GM11168 (cell line): Measurements from ENCODE around the gene KBTBD3.

Experiments
- in situ Hi-C: fragments of 300-500 bp; cut with MboI; formaldehyde crosslinking; loops from one replicate; pipeline ENCODE4 v1.12.0; 2022; ENCODE audit warnings: low sequenced_read_pairs; ENCODE audit not compliant: unreplicated experiment

The KBTBD3 gene, protein sequence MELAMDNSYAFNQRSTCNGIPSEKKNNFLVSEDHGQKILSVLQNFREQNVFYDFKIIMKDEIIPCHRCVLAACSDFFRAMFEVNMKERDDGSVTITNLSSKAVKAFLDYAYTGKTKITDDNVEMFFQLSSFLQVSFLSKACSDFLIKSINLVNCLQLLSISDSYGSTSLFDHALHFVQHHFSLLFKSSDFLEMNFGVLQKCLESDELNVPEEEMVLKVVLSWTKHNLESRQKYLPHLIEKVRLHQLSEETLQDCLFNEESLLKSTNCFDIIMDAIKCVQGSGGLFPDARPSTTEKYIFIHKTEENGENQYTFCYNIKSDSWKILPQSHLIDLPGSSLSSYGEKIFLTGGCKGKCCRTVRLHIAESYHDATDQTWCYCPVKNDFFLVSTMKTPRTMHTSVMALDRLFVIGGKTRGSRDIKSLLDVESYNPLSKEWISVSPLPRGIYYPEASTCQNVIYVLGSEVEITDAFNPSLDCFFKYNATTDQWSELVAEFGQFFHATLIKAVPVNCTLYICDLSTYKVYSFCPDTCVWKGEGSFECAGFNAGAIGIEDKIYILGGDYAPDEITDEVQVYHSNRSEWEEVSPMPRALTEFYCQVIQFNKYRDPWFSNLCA

DNA sequence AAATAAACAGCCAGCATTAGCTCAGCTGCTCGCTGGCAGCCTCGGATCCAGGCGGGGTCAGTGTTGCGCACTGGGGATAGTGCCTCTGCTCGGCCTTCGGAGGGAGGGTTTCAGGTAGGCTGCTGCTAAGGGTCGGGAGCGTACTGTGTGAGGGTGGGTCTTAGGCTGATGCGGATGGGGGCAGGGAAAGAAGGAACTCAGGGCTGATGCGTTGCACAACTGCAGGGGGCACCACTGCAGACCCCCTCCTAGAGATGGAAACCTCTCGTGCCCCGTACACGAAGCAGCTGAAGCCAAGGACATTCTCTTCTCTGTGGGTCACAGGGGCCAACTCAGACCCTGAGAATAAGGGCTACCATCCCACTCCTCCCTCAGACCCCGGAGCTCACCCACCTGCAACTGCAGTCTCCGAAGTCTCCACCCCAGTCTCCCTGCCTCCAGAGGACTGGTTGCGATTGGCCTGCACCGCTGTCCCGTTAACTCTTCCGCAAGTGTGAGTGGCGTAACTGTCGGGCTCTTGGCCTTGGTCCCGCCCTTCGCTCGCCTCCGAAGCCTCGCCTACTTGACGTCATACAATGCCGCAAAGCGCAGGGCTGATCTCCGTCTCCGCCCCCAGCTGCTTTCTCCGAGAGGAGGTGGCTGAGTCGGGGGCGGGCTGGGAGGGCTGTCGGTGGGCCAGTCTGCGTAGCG lies at the start of gene KBTBD3:
TSS of gene KBTBD3 (minus strand) at position 429 of the 690 bp plus-strand sequence. CDS start 18,250 bp downstream, outside the sequence.
- in situ Hi-C loops, result no loop called here

DNA sequence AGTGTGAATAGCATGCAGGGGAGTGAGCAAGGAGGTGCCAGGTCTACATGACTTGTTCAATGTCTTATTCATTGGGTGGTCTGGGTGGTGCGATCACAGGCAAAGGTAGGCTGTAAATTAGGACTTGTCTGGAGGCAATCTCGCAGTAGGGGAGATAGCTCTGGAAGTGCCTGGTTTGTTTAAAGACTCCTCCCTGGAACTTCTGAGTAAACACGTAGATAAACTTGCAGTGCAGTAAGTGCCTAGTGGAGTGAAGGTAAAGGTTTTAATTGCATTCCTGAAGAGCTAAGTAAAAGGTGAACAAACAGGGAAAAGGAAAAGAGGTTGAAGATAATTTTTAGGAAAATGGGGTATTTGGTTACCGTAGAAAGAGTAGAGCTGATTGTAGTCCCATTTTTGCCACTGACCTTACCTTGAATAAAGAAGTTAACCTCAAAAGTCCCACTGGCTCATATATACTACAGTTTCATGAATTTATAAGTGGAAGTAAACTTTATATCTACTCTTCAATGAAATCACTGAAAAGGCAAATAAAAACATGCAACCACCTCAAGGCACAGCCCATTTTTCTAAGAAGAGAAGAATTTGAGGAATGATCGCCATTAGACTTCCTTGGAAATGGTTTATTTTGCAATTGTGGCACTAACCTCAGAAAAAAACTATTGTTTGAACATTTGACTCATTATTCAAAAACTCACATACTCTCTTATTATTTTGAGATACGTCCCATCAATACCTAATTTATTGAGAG lies 44.6 kb upstream of the KBTBD3 start:
- in situ Hi-C loops, result no loop called here

DNA sequence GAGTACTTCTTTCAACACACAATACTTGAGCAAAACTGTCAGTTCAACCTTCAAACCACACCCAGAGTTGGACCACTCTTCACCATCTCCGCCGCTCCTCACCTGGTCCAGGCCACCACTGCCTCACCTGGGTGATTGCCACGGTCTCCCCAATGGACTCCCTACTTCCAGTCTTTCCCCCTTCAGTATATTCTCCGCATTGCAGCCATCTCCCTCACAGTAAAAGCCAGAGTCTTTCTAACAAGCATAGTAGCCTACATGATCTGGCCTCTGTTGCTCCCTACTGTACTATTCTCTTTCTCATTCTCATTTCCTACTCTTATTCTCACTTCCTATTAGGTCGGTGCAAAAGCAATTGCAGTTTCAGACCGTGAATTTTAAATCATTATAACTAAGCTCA lies 28.8 kb upstream of the KBTBD3 start:
- in situ Hi-C loops, result no loop called here

DNA sequence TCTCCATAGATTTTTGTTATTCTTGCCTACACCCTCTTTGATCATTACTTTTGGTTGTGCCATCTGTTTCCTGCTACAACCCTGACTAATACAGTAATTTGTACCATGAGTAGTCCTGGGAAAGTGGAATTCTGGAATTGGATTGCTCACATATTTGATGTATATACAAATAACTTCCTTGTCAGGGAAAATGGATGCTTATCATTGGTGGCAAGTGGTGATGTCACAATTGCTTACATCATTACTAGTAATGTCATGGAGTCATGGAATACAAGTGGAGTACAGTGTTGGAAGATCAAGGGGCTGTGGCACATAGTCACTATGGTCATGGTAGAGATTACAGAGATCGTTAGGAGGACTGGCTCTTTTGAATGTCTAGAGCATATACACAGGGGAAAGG lies 24.7 kb upstream of the KBTBD3 start:
- in situ Hi-C loops, result no loop called here

DNA sequence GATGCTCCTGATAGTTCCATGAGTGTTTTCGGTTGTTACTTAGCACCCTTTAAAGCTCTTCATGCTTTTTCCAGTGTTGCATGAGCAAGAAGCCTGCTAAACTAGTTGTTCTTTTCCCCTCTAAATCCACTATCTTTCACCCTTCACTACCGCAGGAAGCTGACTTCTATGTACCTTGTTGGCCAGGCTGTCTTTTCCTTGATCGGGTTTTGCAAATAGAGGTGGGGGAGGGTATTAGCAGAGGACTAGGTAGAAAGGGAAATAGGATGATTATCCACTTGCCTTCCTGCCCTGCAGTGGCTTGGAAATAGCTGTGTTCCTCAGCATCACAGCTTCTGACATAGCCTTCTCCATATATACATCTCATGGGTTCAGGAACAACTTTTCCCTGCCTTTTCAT lies 24.2 kb upstream of the KBTBD3 start:
- in situ Hi-C loops, result no loop called here

DNA sequence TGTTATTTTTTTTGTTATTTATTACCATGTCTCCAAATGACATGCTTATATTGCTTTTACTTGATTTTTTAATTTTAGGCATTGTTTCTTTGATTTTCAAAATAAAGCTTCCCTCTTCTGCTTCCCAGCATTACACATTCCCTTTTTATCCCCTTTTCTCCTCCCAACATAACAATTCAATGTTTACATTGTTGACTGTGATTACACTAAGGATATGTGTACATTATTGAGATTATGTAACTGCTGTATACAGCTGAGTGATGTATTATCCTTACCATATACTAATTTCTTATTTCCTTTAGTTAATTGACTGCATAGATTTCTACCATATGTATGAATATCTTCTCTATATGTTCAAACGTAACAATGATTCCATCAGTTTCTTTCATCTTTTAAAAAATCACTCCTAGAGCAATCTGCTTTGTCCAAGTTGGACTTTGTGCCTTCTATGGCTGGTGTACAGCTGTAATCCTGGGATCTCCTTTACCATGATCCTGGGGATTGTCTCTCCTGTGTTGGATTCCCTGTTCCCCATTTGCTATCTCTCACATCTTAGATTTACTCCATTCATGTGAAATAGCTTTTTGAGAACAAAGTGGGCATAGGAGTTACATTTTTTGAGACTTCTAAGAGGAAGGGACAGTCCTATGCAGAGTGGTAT lies 21.9 kb upstream of the KBTBD3 start:
- in situ Hi-C loops, result no loop called here

DNA sequence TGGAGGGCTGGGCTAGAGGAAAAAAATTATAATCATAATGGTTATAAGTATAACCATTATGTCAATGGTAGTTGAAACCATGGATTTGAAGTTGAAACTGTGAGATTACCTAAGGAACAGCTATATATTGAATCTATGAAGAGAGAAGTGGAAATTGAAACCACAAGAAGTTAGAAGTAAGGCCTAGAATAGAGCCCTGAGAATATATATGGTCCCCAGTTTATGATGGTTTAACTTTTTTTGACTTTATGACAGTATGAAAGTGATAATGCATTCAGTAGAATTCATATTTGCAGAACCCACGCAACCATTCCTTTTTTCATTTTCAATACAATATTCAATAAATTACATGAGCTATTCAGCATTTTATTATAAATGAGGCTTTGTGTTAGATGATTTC lies 15.3 kb upstream of the KBTBD3 start:
- in situ Hi-C loops, result no loop called here

DNA sequence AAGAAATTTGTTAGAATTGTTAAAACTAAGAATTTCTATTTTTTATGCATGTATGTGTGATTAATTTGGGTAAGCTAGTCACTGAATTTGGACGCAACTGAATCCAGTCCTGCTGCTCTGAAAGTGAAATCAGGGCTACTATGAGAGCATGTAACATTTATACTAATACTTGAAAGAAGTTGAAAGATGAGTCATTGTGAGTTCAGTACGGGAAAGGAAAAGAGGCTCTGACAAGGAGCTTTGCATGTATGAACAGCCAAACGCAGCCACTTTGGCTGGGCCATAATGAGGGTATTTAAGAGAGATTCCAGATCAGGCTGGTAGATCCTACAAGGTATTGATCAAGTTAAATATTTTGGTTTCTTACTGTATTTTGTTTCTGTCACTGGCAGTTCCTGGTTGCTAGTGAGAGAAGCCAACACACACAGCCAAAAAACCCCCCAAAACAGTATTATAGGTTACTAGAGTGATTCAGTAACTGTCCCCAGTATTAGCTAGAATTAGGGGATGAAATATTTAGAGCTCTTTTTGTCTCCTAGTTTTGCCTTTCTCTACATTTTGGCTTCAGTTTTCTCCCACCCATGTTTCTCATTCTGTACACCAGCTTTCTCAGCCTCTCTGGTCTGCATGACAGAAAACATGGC lies 14.5 kb upstream of the KBTBD3 start:
- in situ Hi-C loops, result no loop called here

DNA sequence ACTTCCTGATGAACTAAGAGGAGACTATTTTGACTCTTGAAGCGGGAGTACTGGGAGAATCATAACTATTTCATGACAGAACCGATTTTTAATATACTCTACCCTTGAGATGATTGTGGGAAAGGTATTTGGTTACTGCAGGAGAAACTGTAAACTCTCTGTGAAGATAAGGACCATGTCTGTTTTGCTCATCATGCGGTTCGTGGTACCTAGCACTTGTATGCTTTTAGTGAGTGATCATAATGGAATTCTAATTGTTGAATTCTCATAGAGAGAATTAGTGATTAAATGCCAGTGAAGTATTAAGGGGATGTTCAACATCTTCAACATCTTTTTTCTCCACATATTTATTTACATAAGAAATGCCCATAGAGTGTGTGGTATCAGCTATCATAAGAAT lies 11.7 kb upstream of the KBTBD3 start:
- in situ Hi-C loops, result no loop called here

DNA sequence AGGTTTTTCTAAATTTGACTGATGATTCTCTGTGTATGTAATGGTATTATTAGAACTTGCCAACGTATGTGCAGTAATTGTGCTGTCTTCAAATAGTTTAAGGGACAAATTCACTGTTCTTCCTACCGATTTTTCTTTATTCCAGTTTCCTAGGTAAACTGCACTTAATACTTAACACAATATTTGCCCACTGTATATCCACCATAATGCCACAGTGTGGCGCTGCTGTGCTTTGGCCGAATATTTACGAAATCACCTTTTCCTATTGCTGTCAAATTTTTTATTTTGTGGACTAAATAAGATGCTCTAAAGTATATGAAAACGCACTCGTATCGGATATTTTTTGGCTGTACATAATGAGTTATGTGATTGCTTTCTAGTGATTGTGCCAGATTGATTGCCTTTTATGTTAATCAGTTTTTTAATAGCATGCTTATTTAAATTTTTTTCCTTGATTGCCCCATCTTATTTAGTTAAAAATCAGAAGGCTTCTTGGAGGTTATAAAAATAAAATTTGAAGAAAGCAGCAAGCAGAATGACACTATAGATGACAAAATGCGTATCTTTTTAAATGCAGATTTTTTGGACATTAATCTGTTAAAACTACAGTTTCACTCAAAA lies 10.8 kb upstream of the KBTBD3 start:
- in situ Hi-C loops, result no loop called here

DNA sequence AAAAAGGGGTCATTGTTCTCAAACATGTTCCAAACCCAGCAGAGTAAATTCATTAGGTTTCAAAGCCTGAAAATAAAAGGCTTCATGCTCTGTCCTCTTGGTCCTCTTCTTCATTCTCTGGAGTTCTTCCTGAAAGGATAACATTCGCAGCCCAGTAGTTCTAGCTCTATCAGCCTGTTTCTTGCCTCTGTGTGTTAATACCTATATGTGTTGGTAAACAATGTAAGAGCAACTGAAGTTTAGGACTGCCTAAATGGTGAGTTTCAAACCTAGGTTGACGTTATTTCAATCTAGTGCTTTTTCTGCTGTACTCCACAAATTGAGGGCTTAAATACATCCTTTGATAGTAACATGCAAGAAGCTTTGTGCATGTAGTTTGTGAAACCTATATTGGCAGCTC lies 9.7 kb upstream of the KBTBD3 start:
- in situ Hi-C loops, result no loop called here

DNA sequence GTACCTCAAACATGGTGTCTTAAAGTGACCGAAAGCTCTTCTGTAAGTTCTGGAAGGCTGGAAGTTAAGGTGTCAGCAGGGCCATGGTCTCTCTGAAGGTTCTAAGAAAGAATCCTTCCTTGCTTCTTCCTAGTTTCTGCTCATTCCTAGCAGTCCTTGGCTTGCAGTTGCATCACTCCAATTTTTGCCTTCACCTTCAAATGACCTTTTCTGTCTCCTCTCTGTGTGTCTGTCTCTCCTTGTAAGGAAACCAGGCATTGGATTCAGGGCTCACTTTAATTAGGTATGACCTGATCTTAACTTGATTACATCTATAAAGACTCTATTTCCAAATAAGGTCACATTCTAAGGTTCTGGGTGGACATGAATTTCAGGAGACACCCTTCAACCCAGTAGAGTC lies 9.0 kb upstream of the KBTBD3 start:
- in situ Hi-C loops, result no loop called here

DNA sequence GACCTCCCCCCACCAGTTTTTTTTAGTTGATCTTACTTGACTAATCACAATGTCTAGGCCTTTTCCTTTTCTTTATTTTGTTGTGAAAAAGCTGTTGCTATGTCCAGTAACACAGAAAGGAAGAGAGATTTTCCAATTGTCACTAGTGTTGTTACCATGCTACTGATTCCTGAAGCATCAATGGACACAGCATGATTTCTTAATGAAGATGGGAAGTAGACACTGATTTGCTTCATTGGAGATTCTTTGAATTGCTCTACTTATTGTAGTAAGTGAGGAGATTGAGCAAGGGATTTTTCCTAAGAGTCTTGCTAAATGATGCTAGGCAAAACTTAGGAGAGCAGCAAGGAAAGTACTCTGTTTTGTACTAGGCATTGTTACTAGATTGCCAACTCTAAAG lies 4.9 kb upstream of the KBTBD3 start:
- in situ Hi-C loops, result no loop called here

DNA sequence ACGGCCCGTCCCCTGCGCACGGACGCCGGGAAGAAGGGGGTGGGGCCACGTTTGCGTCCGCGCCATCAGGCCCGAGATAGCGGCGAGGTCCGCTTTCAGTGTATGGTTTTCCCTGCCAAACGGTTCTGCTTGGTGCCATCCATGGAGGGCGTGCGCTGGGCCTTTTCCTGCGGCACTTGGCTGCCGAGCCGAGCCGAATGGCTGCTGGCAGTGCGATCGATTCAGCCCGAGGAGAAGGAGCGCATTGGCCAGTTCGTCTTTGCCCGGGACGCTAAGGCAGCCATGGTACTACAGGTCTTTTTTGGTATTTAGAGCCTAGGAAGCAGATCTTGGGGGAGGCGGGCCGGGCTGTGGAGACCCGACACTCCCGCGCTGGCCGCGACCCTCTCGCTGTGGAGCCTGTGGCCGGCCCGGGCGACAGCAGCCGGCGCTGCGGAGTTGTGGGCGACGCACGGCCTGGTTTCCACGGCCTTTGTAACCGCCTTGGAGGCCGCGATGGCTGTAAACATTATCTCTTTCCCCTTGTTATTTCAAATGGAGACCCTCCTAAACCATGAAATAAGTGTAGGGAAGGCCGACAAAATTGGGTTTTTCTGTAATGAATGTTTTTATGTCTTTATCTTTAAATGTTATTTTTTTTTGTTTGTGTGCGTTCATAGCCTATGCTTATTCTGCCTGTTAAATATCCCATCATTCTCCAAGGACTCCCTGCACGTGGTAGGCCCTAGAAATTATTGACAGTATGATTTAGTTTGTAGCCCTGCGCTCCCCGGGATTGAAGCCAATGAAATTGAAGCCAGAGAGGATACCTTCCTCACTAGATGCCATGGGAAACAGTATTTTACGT lies 685 bp upstream of the KBTBD3 start, which contains the start of gene AASDHPPT:
TSS of gene AASDHPPT (plus strand) at position 54 of the 847 bp plus-strand sequence. CDS start at position 103, 49 bp downstream.
- in situ Hi-C loops, result no loop called here

DNA sequence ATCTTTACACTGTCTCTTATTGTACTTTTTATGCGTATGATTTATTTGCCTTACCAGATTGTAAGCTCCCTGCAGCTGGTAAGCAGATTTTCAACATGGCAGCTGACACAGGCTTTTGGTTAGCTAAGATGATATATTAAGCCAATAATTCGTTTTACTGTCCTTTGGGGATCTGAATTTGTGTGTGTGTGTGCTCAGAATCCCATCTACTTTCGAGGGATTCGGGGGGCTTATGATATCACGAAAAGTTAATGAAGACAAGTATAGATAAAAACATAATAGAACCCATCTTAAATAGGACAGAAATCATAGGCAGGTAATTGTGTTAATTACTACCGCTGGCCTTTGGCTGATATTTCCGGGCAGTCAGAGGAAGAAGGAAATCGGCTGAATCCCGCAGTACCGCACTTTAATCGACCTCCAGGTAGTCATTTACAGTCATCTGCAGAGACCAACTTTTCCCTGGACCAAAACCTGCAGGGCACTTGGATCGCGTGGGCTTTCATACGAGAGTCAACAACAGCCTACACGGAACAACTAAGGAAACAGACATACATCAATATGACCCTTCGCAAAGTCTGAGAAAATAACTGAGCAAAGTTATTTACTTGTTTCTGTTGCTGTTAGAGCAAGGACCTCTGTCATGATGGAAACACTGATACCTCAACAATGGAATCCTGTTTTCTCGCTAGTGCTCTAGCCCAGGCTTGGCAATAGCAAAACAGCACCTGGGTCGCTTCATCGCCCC lies 802 bp downstream of the KBTBD3 start:
- in situ Hi-C loops, result no loop called here

DNA sequence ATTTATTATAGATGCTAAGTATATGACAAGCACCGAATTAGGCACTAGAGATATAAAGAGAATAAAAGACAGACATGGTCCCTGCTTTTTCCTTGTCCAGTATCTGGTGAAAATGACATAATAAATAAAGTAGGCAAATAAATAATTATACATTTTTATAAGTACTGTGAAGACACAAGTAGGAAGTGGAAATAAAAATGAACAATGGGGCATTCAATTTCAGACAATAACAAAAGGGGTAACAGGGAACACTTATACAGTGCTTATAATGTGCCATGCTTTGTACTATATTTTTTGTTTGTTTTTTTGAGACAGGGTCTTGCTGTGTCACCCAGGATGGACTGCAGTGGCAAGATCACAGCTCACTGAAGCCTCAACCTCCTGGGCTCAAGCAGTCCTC lies 4.3 kb downstream of the KBTBD3 start:
- in situ Hi-C loops, result no loop called here

DNA sequence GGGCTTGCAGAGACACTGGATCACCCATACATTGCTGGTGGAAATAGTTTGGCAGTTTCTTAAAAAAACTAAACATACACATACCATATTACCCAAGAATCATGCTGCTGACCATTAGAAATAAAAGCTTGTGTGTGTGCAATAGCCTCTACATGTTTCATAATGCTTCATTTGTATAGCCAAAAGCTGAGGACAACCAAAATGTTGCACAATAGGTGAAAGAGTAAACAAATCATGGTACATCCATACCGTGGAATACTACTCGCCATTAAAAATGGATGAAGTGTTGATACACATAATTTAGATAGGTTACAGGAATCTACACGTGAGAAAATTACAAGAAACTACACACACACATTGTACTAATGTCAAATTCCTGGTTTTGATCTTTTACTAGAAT lies 6.5 kb downstream of the KBTBD3 start:
- in situ Hi-C loops, result no loop called here

DNA sequence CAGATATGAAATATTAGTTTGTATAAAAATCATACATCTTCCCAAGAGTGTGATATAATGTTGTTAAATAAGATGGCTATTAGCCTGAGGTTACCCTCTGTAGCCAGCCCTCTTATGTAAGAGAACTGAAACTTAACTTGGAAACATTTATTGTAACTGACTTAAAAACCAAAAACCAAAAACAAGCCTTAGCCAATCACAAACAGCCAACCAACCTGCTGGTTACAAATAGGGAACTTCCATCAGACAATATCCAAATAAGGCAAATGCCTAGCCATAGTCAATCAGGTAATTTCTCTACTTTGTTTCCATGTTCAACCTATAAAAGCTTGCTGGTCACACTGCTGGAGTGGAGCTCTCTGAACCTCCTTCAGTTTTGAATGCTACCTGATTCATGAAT lies 14.1 kb downstream of the KBTBD3 start:
- in situ Hi-C loops, result no loop called here
